IPS-11a (cell line): Measurements from ENCODE around the gene LRRC51.

Experiments used
- H3K4me3 ChIP-seq: one replicate; pipeline ENCODE4 v1.5.1; 2013; ENCODE audit warnings: low read depth, low read length, control low read depth

Gene LRRC51, protein sequence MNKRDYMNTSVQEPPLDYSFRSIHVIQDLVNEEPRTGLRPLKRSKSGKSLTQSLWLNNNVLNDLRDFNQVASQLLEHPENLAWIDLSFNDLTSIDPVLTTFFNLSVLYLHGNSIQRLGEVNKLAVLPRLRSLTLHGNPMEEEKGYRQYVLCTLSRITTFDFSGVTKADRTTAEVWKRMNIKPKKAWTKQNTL

DNA sequence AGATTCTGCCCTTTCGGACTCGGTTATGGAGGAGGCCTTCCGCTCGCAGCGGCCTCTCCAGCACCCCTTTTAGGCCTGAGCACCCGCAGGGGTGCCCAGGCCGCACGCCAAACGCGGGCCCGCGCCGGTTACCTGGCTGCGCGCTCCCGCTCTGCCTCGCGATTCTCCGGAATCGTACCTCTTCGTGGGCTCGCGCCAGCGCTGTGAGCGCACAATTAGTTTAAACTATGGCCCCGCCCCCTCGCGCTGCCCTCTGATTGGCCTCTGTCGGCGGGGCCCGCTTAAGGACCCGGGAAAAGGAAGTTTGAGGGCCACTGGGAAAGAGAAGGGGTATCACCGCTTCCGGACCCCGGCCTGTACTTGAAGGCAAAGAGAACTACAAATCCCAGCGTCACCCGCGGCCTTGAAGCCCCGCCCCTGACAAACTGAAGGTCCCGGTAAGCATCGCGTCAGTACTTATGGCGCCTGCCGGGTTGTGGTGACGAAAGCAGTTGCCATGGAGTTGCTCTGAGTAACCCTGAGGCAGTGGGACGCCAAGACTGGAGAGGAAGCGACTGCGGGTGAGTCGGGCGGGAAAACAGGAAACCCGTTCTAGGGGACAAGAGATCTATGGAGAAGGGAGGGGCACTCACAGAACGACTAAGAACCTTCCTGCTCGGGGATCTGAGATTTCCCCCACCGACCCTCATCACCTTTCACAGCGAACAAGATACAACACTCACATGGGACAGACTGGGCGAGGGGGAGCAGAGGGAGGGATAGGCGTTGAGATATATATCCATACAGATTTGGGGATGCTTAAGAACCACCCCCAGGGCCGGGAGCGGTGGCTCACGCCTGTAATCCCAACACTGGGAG lies at the start of gene LRRC51, which contains the start of gene NUMA1:
TSS of gene LRRC51 (plus strand) at position 525 of the 858 bp plus-strand sequence. CDS start 8,234 bp downstream, outside the sequence.
TSS of gene NUMA1 (minus strand) at position 217 of the 858 bp plus-strand sequence. CDS start 44,599 bp downstream, outside the sequence.
- peak within 1 kb of the TSS; percentile 86 for H3K4me3 ChIP-seq

DNA sequence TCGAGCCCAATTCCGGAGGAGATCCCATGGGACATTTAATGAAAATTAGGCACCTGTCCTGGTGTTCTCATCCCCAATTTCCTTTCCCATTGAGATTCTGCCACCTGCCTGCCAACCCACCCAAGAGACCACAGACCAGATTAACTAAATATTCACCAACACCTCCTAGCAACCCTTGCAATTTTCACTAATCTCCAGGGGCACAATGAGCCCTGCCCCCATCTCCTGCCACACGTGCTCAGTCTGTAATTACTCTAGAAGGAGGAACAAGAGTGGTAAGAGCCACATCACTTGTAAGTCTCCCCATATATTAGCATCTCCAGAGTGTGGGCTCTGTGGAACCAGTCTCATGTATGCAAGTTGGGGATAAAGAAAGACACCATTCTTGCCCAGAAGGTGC lies 44.0 kb upstream of the LRRC51 start:
- no peak overlapping the region for H3K4me3 ChIP-seq

DNA sequence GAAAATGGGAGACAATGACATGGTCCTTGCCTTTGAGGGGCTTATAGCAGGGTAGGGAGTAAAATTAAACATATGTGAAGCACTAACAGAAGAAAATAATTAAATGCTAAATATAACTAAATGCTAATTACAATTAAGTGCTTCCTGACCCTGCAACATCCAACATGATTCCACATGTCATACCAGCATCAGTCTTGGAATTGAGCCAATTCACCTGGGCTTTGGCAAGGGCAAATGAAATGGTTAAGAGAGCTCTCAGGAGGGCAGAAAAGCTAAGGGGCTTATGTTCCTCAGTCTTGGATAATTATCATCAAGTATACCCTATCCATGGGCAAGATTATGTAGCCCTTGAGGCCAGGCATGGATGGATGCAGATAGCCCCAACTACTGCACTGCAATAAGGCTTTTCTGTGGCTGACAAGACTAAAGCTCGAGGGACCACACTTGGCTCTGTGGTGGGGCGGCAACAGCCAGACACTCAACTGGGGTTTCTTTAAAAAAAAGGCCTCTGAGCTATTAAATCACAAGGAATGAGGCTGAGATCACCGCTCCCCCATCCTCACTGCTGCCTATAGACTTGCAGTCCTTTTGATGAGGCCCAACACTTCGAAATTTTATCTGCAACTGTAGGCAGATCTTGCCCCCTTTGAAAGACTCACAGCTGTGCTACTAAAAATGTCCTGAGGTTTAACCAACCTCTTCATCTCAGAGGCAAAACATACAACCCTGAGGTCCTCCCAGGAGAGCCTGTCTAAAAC lies 42.9 kb upstream of the LRRC51 start:
- no peak overlapping the region for H3K4me3 ChIP-seq

DNA sequence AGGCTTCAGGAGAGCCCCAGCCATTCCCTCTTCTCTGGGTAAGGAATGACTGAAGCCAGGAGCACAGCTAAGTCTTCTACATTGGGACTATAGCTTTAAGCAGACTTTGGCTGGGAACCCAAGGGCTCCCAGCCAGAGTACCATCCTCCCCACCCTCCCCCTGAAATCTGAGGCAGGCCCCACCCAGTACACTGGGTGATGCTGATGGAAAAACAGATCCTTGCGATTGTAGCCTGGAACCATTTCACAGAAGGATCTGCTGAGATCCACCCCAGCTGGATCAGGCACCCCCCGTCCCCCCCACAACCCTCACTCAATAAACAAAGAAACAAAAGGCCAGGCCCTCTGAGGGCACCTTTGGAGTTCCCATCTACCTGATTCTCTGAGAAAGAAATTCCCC lies 42.2 kb upstream of the LRRC51 start:
- H3K4me3 ChIP-seq, result no peak overlapping the region

DNA sequence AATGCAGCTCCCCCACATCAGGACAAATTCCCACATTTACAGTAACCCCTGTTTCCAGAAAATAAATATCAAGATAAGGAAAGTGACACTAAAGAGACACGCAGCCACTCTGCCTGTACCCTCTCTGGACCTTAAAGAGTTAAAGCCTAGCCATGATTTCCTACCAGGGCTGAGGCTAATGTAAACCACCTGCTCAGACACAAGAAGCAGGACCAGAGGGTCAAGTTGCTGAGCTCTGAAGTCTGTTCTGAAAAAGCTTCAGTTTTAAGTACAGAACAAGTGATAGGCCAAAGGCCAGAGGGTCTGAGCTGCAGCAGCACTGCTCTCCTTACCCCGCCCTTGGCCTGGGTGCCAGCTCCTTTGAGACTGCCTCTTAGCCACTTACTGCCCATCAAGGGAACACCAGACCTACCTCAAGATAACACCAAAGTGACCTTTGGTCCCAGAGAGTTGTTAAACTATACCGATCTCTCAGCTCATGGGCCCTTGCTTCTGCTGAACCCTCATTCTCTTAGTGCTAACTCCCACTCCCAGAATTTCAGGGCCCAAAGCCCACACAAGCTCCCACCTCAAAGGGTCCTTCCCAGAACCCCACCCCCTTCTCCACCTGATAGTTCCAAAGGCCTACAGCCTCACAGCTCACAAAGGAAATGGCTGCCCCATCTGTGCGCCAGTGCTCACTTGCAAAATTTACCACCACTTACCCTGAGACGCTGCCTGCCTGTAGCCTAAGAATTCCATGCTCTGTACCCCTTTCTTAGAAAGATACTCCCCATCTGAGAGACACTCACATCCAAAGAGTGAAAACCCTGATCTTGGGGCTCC lies 41.4 kb upstream of the LRRC51 start:
- no peak overlapping the region for H3K4me3 ChIP-seq

DNA sequence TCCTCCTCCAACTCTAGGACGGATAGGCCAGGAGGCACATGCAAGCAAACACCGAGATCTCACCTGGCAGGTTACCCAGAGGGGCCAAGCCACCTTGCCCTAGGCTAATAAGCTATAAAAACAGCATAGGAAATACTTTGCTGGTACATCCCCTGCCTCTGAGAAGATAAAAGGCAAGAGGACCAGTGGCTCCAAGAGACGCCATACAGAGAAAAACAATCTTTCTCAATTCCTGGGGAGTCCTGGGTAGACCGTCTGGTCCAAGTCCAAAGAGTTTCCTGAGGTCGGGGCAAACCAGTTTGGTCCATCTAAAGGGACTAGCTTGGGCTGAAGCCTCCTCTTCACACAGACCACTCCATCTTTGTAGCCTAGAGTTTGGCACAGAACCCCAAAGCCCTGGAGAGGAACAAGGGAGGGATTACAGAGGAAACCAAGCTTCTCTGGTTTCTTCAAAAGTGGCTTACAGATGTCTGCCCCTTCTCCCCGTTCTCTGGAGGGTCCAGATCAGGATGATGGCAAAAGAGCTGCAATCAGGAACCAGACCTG lies 40.7 kb upstream of the LRRC51 start:
- no peak overlapping the region for H3K4me3 ChIP-seq

DNA sequence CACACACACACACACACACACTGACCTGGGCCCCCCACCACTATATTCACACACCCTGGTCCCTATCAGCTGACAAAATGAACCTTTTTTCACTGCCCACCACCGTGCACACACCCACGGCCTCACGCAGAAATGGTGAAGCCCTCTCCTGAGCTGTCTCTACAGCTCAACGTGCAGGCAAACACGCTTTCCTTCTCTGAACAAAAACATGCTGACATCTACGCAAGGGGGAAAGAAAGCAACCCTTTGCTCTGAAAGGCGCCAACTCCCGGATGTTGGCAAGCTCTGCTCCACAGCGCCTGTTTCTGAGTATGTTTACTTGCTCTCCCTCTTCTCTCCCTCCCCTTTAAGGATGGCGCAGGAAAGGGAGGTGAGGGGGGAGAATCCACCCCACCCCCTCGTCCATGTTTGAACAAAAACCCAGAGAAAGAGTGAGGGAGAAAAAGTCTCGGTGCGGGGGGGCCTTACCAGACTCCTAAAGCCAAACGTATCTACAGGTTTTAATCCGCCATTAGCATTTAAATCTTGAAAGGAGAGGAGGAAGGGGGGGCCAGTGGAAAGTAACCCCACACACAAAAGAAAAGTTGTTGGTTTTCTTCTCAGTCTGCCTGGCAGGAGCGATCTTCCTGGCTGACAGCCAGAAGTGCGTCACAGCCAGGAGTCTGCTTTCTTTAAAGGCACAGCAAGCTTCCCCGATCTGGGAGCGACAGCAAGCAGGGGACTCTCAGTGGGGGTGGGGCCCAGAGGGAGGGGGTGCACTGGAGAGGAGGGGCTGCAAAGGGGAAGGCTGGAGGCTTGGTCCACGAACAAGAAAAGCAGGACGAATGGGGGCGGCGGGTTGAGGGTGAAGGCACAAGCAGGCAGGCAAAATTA lies 39.9 kb upstream of the LRRC51 start:
- H3K4me3 ChIP-seq, result peak overlapping the region; percentile 34

DNA sequence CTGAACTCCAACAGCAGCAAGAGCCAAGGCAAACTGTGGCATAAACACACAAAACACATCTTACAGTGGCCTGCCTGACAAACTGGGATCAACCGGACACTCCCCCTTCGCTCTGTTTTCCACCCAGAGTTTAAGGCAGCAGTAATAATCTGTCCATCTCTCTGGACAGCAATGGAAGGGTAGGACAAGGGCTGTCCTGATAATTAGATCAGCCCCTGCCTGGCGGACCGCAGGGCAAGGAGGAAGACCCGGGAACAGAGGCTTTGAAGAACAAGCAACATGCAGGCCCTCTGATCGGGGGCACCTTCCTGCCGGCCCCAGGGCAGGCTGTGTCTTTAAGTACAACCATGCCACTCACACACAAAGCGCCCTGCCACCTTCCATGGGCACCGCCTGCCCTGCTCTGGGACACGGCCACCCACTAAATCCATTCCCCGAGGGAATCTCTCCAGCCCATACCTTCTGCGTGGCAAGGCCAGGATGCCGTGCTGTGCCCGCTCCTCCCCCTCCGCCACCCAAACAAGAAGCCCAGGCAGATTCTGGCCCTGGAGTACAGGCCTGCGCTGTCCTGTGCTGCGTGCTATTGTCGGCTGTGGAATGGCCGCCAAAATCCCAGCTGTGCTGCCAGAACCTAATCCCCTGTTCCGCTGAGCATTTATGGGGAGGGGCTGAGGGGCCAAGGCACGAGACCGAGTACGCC lies 39.1 kb upstream of the LRRC51 start:
- H3K4me3 ChIP-seq, result peak overlapping the region; percentile 34

DNA sequence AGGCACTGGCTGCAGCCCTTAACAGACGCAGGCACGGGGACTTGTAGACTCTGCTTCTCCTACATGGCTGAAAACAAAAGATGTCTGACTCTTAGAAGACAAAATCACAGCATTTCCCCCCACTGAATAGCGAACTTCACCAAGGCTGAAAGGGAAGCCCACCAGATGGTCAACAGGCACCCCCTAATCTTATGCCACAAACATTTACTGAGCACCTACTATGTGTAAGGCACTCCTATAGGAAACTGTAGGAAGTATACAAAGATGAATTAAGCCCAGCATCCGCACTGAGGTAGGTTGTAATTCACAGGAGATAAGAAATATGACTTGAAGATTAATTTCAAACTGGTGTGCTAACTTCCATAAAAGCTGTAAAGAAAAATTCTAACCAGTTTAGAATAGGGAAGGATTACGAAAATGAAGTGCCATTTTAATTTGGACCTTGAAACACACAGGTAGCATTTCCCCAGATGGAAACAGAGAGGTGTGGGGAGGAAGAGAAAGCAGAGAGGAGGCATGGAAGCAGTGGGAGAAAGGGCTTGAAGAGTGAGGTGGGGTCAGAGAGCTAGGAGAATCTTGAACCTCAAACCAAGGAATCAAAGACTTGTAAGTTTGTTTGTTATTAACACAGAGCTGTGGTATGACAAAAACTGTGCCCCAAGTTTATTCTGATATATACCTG lies 38.4 kb upstream of the LRRC51 start:
- no peak overlapping the region for H3K4me3 ChIP-seq

DNA sequence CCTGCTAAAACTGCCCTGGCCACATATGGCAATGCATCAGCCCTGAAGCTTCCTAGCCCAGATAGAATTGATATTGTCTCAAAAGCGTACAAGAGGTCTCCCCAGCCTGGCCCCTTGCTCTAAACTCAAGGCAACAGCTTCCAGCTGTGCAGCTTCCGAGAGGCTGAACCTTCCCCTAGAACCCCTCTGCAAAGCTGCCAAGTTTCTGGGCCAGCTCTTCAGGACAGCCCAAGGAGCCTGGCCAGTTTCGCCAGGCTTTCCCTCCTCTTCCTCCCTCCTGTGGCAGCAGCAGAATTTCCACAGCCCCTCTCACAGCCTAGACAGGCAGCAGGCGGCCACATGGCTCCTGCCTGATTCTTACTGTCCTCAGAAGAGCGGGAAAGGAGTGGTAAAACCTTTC lies 34.8 kb upstream of the LRRC51 start:
- no peak overlapping the region for H3K4me3 ChIP-seq

DNA sequence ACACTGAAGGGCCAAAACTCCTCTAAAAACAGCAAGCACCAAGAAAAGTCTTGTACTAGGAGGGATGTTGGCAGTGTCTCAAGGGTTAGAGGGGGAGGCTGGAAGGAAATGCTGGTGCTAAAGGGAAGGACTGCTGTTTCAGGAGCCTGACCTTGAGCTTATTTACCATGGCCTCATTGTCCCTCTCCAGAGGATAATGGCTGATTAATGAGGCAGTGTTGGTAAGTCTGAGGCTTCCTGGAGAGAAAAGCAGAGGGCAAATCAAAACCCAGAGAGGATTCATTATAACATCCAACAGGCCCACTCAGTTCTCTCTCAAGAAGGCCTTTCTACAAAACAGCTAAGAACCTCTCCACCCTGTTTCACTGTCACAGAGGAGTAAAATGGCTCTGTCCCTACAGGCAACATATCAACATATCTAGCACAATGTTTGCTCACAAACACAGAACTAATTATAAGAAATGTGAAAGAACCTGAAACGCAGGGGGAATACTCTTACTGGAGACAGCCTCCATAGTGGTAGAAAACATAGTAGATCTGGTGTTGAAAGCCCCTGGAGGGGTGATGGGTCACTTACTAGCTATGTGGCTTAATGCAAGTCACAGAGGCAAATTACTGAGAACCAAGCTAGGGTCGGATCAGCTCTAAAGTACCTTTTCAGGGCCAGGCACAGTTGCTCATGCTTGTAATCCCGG lies 31.7 kb upstream of the LRRC51 start:
- H3K4me3 ChIP-seq, result no peak overlapping the region

DNA sequence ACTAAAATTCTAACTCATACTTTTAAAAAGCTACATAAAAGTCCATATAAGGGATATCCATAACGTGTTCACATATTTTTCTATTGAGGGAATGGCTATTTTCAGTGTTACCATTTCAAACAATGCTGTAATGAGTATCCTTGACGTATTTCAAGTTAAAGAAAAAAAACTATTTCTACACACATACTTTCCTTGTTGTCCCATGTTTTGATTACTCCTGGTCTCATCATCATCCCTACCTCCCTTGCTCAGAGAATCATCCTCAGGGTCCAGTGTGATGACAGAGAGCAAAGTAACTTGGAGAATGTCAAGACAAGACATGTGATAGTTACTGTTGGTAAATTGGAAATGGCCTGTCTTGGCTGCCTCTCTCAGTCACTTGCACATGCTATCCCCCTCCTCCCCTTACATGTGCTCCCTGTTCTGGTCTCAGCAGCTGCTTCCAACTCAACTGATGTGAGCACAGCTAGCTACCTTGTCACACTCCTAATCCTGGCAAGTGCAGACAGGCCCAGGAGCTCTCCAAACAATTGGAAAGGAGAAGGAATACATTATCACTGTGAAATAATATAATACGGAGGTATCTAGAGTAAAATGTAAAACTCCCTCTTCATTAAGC lies 22.1 kb upstream of the LRRC51 start:
- no peak overlapping the region for H3K4me3 ChIP-seq

DNA sequence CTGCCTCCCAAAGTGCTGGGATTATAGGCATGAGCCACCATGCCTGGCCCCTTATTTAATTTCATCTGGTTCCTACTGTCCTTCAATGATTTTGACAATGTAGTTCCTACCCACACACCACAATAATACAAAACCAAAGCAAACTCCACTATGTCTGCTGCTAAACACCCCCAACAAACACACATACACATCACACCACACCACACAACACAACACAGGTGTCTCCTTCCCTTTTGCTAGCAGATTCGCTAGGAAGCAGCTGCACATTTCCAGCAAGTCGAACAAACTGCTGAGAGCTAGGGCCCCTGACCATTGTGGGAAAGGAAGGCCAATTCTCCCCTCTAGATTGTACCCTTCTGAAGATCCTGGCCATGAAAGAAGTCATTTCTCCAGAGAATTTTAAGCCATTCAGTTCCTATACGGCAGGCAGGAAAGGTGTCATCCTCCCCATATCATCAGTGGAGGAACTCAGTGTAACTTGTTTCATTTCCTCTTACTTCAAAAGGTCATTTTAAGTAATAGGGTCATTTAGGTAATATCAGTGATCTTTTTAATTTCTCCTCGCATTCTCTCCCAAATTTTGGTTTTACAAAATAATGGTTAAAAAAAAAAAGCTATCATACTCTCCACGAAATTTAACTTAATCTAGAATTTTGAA lies 18.8 kb upstream of the LRRC51 start:
- no peak overlapping the region for H3K4me3 ChIP-seq

DNA sequence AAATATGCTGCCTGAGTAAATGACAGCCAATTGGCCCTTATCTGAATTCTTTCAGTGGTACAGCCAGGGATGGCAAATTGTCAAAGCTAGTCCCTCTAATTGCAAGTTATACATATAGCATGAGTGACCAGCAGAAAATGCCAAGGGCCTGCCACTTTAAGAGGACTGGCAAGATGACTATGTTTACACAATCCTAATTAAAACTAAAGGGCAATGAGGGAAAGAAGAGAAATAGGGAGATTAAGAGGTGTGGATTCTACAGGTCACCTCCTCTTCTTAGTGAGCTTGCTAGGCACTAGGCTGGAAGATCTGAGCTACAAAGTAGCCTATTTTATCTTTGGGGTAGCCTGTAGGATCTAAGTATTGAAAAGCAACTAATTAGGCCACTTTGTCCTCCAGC lies 13.8 kb upstream of the LRRC51 start:
- H3K4me3 ChIP-seq, result no peak overlapping the region

DNA sequence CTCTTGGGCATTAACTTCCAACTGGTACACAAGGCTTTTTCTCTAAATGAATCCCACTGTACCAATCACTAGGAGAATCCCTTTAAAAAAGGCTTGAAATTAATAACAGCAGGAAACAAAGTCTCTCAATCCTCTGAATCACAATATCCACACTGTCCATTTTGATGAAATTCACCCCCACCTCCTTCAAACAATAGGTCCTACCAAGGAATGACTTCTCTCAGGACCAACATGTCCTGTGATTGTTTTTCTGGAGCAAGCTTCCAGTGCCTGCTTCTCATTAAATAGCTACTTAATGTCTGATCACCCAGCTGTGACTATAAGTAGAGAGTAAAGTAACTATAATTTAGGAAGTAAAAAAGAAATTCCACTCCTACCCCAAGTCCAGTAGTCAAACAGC lies 13.4 kb upstream of the LRRC51 start:
- H3K4me3 ChIP-seq, result no peak overlapping the region

DNA sequence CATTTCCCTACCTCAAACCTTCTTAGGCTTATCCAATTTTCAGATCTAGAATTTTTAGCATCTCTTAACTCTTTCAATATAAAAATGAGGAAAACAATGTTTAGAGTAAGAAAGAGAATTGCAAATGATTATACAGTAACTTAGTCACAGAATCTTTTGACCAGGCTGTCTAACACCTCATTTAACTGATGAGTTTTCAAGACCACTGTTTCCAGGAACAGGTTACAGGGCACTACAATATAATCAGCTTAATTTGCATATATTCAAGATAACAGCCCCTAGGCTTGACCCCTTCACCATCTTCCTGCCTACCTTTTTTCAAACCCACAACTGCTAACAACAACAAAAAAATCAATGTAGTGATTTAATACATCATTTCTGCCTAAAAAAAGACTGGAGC lies 13.0 kb upstream of the LRRC51 start:
- H3K4me3 ChIP-seq, result no peak overlapping the region

DNA sequence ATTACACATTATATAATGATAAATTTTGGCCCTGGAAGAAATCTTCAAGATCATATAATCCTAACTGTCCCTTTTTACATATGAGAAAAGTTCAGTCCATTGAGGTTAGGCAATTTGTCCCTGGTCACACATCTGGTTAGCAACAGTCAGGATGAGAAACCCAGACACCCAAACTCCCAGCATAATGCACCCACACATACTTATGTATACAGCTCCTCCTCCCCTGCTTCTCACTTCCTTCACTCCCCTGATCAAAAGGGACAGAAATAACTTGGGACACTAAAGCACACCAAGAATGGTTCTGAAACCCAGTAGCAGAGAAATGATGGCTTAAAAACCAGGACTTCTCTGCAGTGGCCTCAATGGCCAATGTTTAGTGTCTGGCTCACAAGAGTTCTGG lies 11.4 kb upstream of the LRRC51 start:
- H3K4me3 ChIP-seq, result no peak overlapping the region
